Neural crest cell (in vitro differentiated cells): Measurements from ENCODE around the gene DUSP22. TPM values are rescaled to one million over a fixed set of nuclear protein-coding genes. Genes with fewer than 3 reads are reported as not detected.

Experiments used
- DNase-seq: peaks from one replicate; pipeline ENCODE4 v3.0.0; 2021; ENCODE audit warnings: low read depth, mixed read lengths, low spot score
- H3K27ac Mint-ChIP-seq: one replicate; pipeline ENCODE4 v1.8.0; 2021; ENCODE audit warnings: mild to moderate bottlenecking, mixed read lengths; ENCODE audit not compliant: unreplicated experiment
- H3K27me3 Mint-ChIP-seq: 2 replicates; pipeline ENCODE4 v1.8.0; 2021; ENCODE audit warnings: low read depth, mild to moderate bottlenecking, mixed read lengths
- H3K36me3 Mint-ChIP-seq: 2 replicates; pipeline ENCODE4 v1.8.0; 2021; ENCODE audit warnings: low read depth, mild to moderate bottlenecking, mixed read lengths
- H3K4me1 Mint-ChIP-seq: 2 replicates; pipeline ENCODE4 v1.8.0; 2021; ENCODE audit warnings: mixed read lengths
- H3K4me3 Mint-ChIP-seq: one replicate; pipeline ENCODE4 v1.8.0; 2021; ENCODE audit warnings: mild to moderate bottlenecking, mixed read lengths
- H3K9me3 Mint-ChIP-seq: 2 replicates; pipeline ENCODE4 v1.8.0; 2021; ENCODE audit warnings: mixed read lengths
- total RNA-seq: library from RNA; stranded (reverse); gene quantifications from 2 replicates; pipeline ENCODE4 v1.2.1, GENCODE V29; 2021
- TF ChIP-seq, protein P1 (sequence below): fragments of 200-600 bp; sonication (generic); conservative IDR thresholded peaks from 2 replicates; pipeline ENCODE4 v1.5.0; 2021; ENCODE audit warnings: antibody characterized with exemption, mild to moderate bottlenecking

DUSP22 gene
- total RNA-seq, 1 donor from 2014 or later: 35.1 TPM

DNA sequence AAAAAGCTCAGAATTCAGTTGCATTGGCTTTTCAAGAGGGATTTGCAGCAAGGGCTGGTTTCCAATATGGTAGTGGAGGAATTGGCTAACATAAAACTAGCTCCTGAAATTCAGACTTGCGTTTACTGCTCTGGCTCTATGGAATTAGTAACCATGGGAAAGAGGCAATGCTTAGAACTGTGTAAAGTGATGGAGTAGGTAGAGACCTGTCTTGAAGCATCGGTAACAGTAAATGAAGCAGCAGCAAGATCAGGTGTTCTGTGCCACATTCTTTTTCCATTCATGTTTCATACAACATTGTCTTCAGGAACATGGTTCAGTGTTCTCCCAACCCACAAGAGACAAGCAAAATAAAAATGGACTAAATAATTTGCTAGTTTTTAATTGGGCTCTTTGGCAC lies 105.8 kb downstream of the DUSP22 start:
- H3K27ac Mint-ChIP-seq: no peak overlapping the region
- H3K9me3 Mint-ChIP-seq: no peaks in the 10 kb centered on the region
- H3K4me1 Mint-ChIP-seq: peaks cover 6% of the 10 kb centered on the region
- no peak for DNase-seq
- no peak overlapping the region for H3K4me3 Mint-ChIP-seq
- TF ChIP-seq, protein P1, sequence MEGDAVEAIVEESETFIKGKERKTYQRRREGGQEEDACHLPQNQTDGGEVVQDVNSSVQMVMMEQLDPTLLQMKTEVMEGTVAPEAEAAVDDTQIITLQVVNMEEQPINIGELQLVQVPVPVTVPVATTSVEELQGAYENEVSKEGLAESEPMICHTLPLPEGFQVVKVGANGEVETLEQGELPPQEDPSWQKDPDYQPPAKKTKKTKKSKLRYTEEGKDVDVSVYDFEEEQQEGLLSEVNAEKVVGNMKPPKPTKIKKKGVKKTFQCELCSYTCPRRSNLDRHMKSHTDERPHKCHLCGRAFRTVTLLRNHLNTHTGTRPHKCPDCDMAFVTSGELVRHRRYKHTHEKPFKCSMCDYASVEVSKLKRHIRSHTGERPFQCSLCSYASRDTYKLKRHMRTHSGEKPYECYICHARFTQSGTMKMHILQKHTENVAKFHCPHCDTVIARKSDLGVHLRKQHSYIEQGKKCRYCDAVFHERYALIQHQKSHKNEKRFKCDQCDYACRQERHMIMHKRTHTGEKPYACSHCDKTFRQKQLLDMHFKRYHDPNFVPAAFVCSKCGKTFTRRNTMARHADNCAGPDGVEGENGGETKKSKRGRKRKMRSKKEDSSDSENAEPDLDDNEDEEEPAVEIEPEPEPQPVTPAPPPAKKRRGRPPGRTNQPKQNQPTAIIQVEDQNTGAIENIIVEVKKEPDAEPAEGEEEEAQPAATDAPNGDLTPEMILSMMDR: no peak
- H3K36me3 Mint-ChIP-seq: peaks cover 3% of the 10 kb centered on the region
- H3K27me3 Mint-ChIP-seq: peaks cover 83% of the 10 kb centered on the region

DNA sequence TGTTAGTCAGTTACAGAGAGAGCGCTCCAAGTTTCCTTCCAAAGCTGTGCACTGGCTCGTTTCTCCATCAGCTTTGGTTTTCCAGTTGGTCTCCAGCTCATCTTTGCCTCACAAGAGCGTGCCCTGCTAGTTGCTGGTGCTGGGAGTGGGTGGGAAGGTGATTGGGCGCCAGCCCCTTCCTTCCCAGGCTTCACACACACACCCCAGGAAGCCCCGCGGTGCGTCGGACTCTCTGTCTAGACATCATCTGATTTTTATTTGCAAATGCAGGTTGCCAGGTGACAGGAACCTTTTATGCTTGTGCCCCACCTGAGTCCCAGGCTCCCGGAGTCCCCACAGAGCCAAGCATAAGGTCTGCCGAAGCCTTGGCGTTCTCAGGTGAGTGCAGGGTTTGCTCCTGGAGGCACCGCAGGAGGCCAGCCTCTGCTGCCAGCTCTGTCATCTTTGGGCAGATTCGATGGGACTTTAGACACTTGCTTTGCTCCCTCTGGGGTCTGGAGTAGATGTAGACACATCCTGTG lies 106.3 kb downstream of the DUSP22 start:
- Mint-ChIP-seq H3K27ac (no peak overlapping the region), H3K9me3 (no peaks in the 10 kb centered on the region), H3K36me3 (peaks cover 3% of the 10 kb centered on the region), H3K27me3 (peaks cover 84% of the 10 kb centered on the region), H3K4me1 (peaks cover 4% of the 10 kb centered on the region), H3K4me3 (no peak overlapping the region)
- TF ChIP-seq, protein P1: no peak
- DNase-seq: no peak

DNA sequence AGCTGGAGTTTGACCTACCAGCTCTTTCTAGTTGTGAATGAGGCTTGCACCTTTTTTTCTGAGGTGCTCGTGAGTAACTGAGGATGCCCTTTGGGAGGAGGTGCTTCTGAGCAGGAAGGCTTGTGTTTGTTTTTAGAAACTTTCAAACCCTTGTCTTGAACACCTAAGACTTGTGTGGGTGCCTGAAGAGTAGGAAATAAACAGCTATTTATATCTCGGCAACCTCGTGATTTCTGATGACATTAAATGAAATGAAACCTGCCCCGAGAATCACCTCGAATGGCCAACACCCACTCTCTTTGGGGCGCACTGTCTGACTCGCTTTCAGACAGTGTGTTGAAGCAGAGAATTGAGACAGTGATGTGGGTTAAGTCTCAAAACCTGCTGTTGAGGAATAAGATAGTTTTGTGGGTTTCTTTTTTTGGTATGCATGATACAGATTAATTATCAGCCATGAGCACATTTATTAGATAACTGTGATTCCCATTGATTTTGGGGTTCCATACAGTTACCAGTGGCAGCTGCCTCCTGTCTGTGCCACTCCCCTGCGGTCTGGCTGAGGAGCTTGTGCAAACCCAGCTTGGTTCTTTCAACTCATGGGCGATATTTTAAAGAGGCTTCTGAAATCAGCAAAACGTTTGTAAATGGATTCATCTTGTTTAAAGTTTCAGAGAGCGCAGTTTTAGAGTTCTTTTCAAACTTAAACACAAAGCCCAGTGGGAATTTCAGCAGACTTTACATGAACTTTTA lies 107.7 kb downstream of the DUSP22 start:
- no peak for DNase-seq
- no peak overlapping the region for H3K4me3 Mint-ChIP-seq
- H3K9me3 Mint-ChIP-seq: peaks cover 5% of the 10 kb centered on the region
- TF ChIP-seq, protein P1: no peak
- peaks cover 2% of the 10 kb centered on the region for H3K36me3 Mint-ChIP-seq
- no peak overlapping the region for H3K27ac Mint-ChIP-seq
- H3K27me3 Mint-ChIP-seq: peaks cover 82% of the 10 kb centered on the region
- peaks cover 6% of the 10 kb centered on the region for H3K4me1 Mint-ChIP-seq

DNA sequence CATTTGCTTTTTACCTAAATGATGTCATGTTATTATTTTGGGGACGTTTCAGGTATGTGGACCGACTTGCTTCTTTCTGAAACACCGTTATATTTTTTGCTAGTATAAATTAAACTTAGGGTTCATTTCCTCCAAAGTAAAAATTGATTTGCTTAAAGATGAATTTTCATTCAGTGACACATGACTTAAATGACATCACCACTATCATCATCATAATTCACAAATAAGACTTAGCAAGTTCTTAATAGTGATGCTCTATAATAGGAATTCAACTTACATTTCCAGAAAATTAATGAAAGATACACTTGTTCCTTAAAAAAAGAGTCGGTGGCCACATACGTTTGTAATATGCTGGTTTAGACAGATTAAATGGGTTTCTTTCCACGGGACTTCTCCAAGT lies 108.5 kb downstream of the DUSP22 start:
- TF ChIP-seq, protein P1: no peak
- H3K27ac Mint-ChIP-seq: no peak overlapping the region
- H3K9me3 Mint-ChIP-seq: peaks cover 5% of the 10 kb centered on the region
- H3K4me1 Mint-ChIP-seq: peaks cover 6% of the 10 kb centered on the region
- peaks cover 2% of the 10 kb centered on the region for H3K36me3 Mint-ChIP-seq
- peaks cover 74% of the 10 kb centered on the region for H3K27me3 Mint-ChIP-seq
- DNase-seq: no peak
- H3K4me3 Mint-ChIP-seq: no peak overlapping the region

Other genes starting within 250 kb of the DUSP22 start
- 0.30 TPM in 1 of 2 replicates, not detected in the other for gene IRF4, start 99.3 kb downstream of the DUSP22 start, total RNA-seq